ENCODE measurements around the gene RPS19BP1.
A peak's percentile ranks its signal among the peaks of the same experiment; 100 is the strongest.

The RPS19BP1 gene

DNA sequence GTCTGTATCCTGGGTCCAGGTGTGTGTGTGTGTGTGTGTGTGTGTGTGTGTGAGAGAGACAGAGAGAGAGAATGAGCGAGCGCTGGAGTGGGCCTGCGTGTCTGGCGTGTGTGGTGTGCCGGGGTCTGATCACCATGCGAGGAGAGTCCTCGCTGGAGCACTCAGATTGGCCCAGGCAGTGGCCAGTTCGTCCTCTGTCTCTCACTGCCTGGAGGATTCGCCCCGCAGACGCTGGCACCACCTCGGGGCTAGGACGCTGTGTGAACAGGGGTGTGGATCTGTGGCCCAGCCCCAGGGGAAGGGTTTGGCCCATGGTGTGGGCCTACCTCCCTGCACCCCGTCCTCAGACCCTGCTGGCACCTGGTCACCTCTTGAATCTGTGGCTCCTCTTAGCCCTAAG lies 26.4 kb upstream of the RPS19BP1 start:
- DNase-seq, result no peak

- no peak for DNase-seq
These were observed 25.7 kb upstream of the RPS19BP1 start for GRCh38 chr22:39558254-39558727.

DNA sequence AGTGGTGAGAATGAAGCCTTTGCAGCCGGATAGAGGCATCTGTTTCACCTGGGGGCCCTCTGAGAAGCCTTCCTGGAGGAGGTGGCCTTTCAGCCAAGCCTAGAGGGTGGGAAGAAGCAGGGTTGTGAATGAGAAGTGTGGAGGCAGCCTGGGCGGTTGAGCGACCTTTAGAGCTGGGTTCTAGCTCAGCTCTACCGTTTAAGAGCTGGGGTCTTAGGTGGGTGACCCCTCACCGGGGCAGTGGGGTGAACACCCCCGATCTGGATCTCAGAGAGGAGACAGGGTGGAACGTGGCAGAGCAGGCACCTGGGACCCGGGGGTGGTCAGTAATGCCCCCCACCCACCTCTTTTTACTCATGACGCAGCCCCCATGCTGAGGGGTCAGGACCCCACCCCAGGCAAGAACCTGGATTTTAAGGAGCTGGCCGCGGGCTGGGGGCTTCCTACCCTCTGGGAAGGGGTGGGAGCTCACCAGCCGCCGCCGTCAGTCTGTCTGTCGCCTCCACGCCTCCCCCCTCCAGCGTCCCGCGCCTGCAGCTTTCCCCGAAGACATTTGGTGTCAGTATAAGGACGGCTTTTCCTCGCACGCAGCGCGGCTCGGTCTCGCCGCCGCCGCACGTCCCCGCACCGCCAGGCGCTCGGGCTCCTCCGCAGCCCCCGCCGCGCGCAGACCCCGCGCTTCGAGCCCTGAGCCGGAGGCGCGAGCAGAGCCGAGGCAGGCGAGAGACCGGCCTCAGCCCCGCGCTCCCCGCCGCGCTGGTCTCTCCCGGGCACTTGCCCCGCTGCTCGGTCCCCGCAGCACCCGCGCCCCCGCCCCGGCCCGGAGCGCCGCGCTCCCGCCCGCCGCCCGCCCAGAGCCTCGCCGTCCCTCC lies 24.7 kb upstream of the RPS19BP1 start:
- peak; percentile 29 for DNase-seq

- no peak for DNase-seq
These were observed 21.6 kb upstream of the RPS19BP1 start for GRCh38 chr22:39554151-39554550.

DNA sequence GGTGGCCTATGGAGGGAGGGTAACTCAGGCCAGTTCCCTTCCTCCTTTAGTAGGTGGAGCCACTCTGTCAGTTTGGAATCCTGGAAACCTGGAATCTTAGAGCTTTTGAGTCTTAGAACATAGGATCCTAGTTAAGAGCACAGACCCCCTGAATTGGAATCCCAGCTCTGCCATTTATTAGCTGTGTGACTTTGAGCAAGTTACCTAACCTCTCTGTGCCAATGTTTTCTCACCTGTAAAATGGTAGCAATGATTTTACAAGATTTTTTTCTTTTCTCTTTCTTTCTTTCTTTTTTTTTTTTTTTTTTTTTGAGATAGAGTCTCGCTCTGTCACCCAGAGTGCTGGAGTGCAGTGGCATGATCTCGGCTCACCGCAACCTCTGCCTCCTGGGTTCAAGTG lies 20.9 kb upstream of the RPS19BP1 start:
- DNase-seq, result no peak

- DNase-seq, result no peak
These were observed 15.0 kb upstream of the RPS19BP1 start for GRCh38 chr22:39547587-39547947.

DNA sequence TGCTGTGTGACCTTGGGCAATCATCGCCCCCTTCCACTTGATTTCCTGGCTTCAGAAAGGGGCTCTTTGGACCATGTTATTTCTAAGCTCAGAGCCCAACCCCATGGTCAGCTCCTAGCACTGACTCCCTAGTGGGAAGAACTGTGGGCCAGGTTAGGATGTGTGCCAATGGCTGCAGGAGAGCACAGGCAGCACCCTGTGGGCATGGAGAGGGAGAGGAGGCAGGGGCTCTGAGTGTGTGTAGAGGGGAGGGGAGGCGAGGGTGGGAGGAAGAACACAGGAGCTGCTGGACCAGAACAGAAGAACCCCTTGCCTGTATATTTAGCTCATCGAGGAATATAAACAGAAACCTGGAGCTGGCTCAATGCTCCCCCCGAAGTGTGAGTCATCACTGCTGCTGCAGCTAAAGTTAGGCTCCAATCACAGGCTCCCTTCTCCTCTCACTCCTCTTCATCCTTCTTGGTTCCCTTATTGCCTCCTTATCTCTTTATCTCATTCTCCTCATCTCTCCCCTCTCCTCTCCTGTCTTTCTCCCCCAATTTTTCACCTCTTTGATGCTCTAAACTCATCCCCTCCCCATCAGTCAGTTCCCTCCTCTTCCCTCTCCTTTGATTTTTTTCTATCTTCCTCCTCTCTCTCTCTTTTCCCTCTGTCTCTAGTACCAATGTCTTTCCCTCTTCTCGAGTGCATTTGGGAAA lies 14.5 kb upstream of the RPS19BP1 start:
- DNase-seq, result no peak

DNA sequence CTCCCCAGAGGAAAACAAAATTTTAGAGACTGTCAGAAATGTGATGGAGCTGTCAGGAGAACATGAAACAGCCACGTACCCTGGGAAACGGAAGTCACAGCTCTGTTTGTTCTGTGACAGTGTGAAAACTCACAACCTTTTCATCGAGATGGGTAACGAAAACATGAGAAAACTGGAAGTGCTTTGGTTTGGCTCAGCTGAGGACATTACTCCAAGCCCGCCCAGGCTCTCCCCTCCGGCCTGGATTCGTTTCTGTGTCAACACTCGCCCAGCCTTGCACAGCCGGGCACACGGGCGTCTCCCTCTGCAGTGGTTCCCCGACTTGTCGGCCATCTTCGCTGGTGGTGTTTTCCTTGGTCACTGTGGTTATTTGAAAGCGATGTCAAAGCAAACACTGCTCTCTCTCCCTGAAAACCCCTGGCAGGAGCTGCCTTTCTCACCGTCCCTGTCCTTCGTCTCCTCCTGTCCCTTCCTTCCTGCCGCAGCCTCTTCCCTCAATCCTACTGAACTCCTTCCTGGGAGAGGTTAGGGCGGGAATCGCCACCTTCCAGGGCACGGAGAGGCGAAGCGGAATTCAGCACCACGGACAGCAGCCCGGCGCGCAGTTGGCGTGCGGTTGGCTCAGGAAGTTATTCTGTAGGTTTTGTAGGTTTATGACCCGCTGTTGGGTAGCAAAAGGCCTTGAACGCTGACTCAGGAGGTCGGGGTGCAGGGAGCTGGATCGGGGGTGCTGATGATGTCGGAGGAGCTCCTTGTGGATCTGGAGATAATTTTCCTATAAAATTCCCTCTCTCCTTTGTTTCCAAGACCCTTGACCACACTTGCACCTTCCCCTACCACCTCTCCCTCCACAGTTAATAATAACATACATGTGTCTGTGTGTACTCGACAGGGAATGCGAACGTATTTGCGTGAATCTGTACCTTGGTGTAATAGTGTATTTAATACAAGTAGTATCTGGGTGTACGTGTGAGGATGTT lies 13.1 kb upstream of the RPS19BP1 start:
- DNase-seq, result peak; percentile 73

DNA sequence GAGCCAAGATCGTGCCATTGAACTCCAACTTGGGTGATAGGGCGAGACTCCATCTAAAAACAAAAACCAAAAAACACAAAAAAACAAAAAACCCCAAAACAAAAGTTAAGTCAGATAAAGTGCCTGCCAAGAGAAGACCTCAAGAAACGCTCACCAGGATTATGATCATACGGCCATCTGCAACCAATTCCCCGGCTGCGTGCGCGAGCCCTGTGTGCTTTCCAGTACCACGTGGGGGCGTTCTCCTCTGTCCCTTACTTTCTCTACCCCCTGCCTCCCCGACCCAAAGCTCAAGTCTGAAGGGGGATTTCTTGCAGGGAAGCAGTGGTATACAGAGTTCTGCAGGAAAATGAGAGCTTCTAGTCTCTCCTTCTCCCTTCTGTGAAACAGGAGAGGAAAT lies 10.5 kb upstream of the RPS19BP1 start:
- DNase-seq, result no peak

DNA sequence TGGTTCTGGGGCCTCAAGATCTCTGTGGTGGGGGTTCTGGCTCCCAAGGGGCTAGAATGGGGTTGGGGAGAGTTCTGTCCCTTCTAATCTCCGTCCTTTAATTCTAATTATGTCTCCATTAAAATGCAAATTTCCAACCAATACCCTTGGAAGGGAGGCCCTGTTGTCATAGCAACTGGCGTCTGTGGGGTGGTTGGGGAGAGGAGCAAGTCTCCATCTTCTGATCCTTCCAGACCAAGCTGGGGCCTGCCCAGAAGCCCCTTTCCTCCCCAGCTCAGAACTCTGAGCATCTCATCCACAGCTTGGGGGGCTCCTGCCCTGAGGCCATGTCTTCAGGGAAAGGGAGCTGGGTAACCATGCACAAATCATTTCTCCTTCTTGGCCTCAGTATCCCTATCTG lies 5.4 kb upstream of the RPS19BP1 start:
- no peak for DNase-seq

GRCh38 chr22:39536711-39537110 lies 4.2 kb upstream of the RPS19BP1 start:
- no peak for DNase-seq

- DNase-seq, result no peak
These were observed 3.4 kb upstream of the RPS19BP1 start for GRCh38 chr22:39535831-39536449.

DNA sequence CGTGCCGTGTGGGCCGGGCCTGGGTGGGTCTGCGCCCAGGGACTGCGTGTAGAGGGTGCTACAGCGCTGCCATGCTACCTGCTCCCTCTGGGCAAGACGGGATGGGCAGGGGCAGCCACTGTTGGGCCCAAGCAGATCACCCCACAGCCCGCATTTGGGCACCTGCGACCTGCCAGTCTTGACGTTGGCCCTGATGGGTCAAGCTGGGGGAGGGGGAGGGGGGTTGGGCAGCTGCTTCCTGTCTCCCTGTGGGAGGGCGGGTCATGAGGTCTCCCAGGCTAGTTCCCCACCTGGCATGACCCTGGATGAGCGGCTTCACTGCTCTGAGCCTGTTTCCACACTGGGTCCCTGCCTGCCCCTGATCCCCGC lies 2.8 kb upstream of the RPS19BP1 start:
- no peak for DNase-seq

GRCh38 chr22:39534591-39535356 lies 2.2 kb upstream of the RPS19BP1 start:
- peak; percentile 82 for DNase-seq

DNA sequence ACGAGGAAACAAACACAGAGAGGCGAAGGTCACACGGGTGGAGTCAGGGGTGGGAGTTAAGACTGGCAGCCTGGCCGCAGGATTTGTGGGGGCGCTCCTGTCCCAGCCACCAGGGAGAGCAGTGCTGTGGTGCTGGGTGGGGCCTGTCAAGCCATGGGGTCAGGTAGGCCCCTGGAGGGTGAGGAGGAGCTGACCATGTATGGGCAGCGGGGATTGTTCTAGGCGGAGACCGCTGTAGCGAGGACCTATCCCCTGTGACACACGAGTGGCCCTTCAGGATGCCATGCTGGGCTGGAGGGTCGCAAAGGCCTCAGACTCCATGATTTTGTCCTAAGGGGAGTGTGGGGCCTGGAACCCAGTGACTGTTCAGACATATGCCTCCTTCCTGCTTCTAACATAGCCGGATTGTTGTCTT lies 1.6 kb upstream of the RPS19BP1 start:
- no peak for DNase-seq

GRCh38 chr22:39530692-39531331 lies 1.7 kb downstream of the RPS19BP1 start:
- no peak for DNase-seq

DNA sequence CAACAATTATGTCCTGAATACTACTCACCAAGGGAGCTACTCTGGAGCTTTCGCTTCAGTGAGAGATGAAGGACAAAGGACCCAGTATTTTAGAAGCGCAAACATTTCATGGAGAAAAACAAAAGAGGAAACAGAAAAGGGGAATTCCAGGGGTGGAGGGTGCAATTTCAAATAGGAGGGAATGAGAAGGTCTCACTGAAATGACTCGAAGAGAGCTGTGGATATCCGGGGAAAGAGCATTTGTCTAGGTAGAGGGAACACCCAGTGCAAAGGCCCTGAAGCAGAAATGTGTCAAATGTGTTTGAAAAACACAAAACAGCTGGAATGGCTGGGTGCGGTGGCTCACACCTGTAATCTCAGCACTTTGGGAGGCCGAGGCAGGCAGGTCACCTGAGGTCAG lies 2.4 kb downstream of the RPS19BP1 start:
- no peak for DNase-seq

GRCh38 chr22:39529487-39529851 lies 3.1 kb downstream of the RPS19BP1 start:
- no peak for DNase-seq

DNA sequence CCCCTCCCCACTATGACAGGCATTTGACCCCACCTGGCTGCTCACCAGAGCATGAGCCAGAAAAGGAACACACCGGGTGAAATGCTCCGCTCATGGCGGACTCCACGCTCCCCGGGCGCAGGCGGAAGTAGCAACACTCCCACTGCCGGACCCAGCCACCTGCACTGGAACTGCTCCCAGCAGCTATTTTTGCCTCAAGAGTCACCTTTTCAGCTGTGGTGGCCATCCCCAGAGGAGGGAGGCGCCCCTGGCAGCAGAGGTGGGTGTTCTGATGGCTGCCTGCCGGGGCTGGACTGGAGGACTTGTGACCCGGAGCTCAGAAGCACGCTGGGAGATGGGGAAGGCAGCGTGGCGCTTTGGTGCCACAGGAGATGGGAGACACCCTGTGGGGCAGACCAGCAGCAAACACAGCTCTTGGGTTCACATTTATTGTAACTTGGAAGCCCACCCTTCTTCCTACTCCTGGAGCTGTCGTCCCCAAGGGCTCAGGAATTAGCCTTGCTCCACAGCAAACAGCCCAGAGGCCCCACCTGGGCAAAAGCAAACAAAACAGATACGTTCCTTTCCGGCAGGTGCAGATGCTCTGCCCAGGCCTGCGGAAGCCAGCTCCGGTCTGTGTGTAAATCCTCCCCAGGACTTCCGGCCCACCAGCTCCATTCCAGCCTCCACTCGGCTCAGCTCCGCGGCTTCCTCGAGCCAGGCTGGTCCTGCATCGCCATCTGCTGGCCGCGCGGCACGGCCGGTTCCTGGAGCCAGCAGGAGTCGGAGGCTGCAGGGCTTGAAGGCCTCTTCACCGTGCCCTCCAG lies 3.7 kb downstream of the RPS19BP1 start:
- peak; percentile 91 for DNase-seq

DNA sequence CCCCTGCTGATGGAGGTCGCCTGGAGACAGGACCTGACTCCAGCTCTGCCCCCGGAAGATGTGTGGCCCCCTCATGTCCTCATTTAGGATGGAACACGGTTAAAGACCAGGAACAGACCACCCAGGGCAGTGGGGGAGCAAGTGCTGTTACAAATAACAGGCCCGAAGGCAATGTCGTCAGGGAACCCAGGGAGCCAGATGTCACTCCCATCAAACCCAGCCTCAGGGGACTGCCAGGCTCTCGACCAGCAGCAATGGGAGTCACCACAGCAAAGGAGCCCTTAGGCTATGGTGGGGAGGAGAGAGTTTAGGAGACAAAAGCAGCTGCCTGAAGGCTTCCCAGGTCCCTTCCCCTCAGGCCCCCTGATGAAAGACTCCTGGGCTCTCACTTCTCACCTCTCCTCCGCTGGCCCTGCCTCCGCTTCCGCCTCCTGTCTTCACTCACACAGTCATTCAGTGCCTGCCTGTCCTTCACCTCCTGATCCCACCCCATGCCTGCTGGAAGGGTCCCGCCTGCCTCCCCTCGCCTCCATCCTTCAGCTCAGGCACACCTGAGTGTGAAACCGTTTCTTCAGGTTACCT lies 4.4 kb downstream of the RPS19BP1 start:
- no peak for DNase-seq

All from activated gamma-delta T cell treated with Interleukin-2 at 50 U/mL for 16 hours (primary cell).